HG03571 (cell line): ENCODE measurements around the gene GMDS.

Experiments
- ATAC-seq: cut with Tn5 transposase; IDR thresholded peaks from one replicate; pipeline ENCODE4 v1.9.1; 2021; ENCODE audit not compliant: unreplicated experiment

Gene GMDS

GRCh38 chr6:1952740-1953360 lies 292.6 kb downstream of the GMDS start:
- ATAC-seq: no peak

- no peak for ATAC-seq
These were observed 294.8 kb downstream of the GMDS start for GRCh38 chr6:1950631-1951030.

- ATAC-seq: no peak
These were observed 295.9 kb downstream of the GMDS start for GRCh38 chr6:1949538-1949937.

GRCh38 chr6:1947922-1948321 lies 297.5 kb downstream of the GMDS start:
- ATAC-seq: no peak

GRCh38 chr6:1946583-1946982 lies 298.8 kb downstream of the GMDS start:
- no peak for ATAC-seq

- ATAC-seq: no peak
These were observed 300.1 kb downstream of the GMDS start for GRCh38 chr6:1945235-1945832.

- no peak for ATAC-seq
These were observed 302.6 kb downstream of the GMDS start for GRCh38 chr6:1942834-1943233.

GRCh38 chr6:1941534-1941933 lies 303.9 kb downstream of the GMDS start:
- ATAC-seq: no peak

GRCh38 chr6:1940381-1940780 lies 305.0 kb downstream of the GMDS start:
- ATAC-seq: no peak

GRCh38 chr6:1933292-1933691 lies 312.1 kb downstream of the GMDS start:
- no peak for ATAC-seq

- no peak for ATAC-seq
These were observed 313.6 kb downstream of the GMDS start for GRCh38 chr6:1931817-1932216.

GRCh38 chr6:1930356-1930755 lies 315.0 kb downstream of the GMDS start:
- ATAC-seq: no peak

- ATAC-seq: no peak
These were observed 315.5 kb downstream of the GMDS start for GRCh38 chr6:1929931-1930330.

- no peak for ATAC-seq
These were observed 319.5 kb downstream of the GMDS start for GRCh38 chr6:1925743-1926430.

GRCh38 chr6:1923449-1923848 lies 322.0 kb downstream of the GMDS start:
- ATAC-seq: no peak

GRCh38 chr6:1917626-1918371 lies 327.6 kb downstream of the GMDS start:
- ATAC-seq: no peak

- ATAC-seq: no peak
These were observed 328.9 kb downstream of the GMDS start for GRCh38 chr6:1916334-1917070.

- no peak for ATAC-seq
These were observed 330.2 kb downstream of the GMDS start for GRCh38 chr6:1915226-1915625.

GRCh38 chr6:1913577-1913976 lies 331.8 kb downstream of the GMDS start:
- ATAC-seq: no peak

GRCh38 chr6:1912731-1913130 lies 332.7 kb downstream of the GMDS start:
- no peak for ATAC-seq

GRCh38 chr6:1911474-1911873 lies 333.9 kb downstream of the GMDS start:
- ATAC-seq: no peak
